Common myeloid progenitor, CD34-positive (primary cell): ENCODE measurements around the gene ARHGAP20.

Source experiments
- CTCF ChIA-PET: fragments of 350-600 bp; sonication (Branson Sonifier 250); formaldehyde crosslinking; loops from one replicate; lab custom pipeline; 2021; ENCODE audit warnings: antibody characterized with exemption; lab: Charles Lee
- POLR2A ChIA-PET: fragments of 350-600 bp; sonication (Branson Sonifier 250); formaldehyde crosslinking; loops from one replicate; lab custom pipeline; 2021; ENCODE audit warnings: antibody characterized with exemption; lab: Charles Lee
- DNase-seq, 3 donors: peaks; one replicate each; pipeline versions ENCODE4 v3.0.0 to v3.0.0-alpha.2; 2013
- H3K27ac ChIP-seq, 2 experiments: 1 replicate in 1 of 2; 2 replicates in 1 of 2; pipeline ENCODE4 v1.7.0; 2013; ENCODE audit warnings: inconsistent platforms in 2 of 2, low read length in 2 of 2, mild to moderate bottlenecking in 2 of 2, low read depth in 1 of 2, moderate library complexity in 1 of 2; ENCODE audit not compliant: severe bottlenecking in 2 of 2, insufficient read depth in 1 of 2, poor library complexity in 1 of 2
- H3K27me3 ChIP-seq, 5 experiments: replicated peaks in 2 of 5; 1 replicate in 3 of 5; 2 replicates in 2 of 5; pipeline versions ENCODE4 v1.6.1 to v1.7.0; 2013; ENCODE audit warnings: low read length in 4 of 5, mild to moderate bottlenecking in 2 of 5, moderate library complexity in 2 of 5, inconsistent platforms in 1 of 5; ENCODE audit not compliant: insufficient read depth in 5 of 5, control insufficient read depth in 4 of 5
- H3K36me3 ChIP-seq, 4 experiments: 1 replicate in 2 of 4; 2 replicates in 2 of 4; pipeline versions ENCODE4 v1.6.1 to v1.7.0; 2013; ENCODE audit warnings: low read length in 3 of 4, control low read depth in 1 of 4, mild to moderate bottlenecking in 1 of 4; ENCODE audit not compliant: control insufficient read depth in 4 of 4, insufficient read depth in 4 of 4
- H3K4me1 ChIP-seq, 4 experiments: 1 replicate in 3 of 4; 2 replicates in 1 of 4; pipeline versions ENCODE4 v1.6.1 to v1.7.1; 2013; ENCODE audit warnings: low read length in 3 of 4, mild to moderate bottlenecking in 3 of 4, control low read depth in 1 of 4, inconsistent platforms in 1 of 4, moderate library complexity in 1 of 4; ENCODE audit not compliant: control insufficient read depth in 4 of 4, insufficient read depth in 4 of 4; ENCODE audit errors: control extremely low read depth in 1 of 4
- H3K4me3 ChIP-seq, 7 experiments: 1 replicate in 4 of 7; 2 replicates in 3 of 7; pipeline versions ENCODE4 v1.5.1 to v1.7.0; 2013; ENCODE audit warnings: mild to moderate bottlenecking in 7 of 7, low read length in 6 of 7, moderate library complexity in 6 of 7, inconsistent platforms in 2 of 7, low read depth in 2 of 7, control low read depth in 1 of 7; ENCODE audit not compliant: insufficient read depth in 4 of 7, control insufficient read depth in 1 of 7; ENCODE audit errors: extremely low read depth in 1 of 7
- H3K9me3 ChIP-seq, 5 experiments: 1 replicate in 4 of 5; 2 replicates in 1 of 5; pipeline versions ENCODE4 v1.6.1 to v1.7.1; 2013; ENCODE audit warnings: low read length in 4 of 5, mild to moderate bottlenecking in 2 of 5, inconsistent platforms in 1 of 5, low read depth in 1 of 5, moderate library complexity in 1 of 5; ENCODE audit not compliant: control insufficient read depth in 4 of 5, insufficient read depth in 2 of 5; ENCODE audit errors: control extremely low read depth in 1 of 5
- WGBS: methylation state at CpG from one replicate; pipeline ENCODE4 v1.1.5; 2013; ENCODE audit not compliant: insufficient coverage; 5-methylcytosine and 5-hydroxymethylcytosine counted together

ARHGAP20 gene

DNA sequence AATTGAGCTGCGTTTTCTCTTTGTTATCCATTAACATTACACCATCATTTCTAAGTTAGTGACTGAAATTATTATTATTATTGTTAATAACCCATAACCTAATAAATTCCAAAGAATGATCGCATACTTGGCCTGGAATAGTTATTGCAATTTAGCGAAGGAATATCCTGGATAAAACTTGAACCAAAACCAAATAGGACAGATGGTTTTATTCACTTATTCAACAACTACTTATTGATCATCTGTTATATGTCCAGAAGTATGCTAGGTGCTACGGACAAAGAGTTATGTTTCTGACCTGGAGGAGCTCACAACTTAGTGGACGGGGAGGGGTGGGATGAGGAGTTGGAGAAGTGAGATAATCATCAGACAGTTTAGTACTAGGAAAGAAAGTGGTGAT is 44.8 kb upstream of the ARHGAP20 start:
- H3K4me3 ChIP-seq = no peak overlapping the region
- no peak for DNase-seq
- H3K4me1 ChIP-seq = peaks cover 0 to 10% (median 3%) of the 10 kb centered on the region in 4 experiments
- WGBS = 85% methylated on average over 3 of the region's 5 CpGs
- no peak overlapping the region for H3K27ac ChIP-seq
- ChIA-PET POLR2A (no interaction called here), CTCF (no interaction called here)
- no peaks in the 10 kb centered on the region for H3K27me3 ChIP-seq
- H3K9me3 ChIP-seq = peaks cover 0 to 10% (median 3%) of the 10 kb centered on the region in 5 experiments
- H3K36me3 ChIP-seq = no peaks in the 10 kb centered on the region

DNA sequence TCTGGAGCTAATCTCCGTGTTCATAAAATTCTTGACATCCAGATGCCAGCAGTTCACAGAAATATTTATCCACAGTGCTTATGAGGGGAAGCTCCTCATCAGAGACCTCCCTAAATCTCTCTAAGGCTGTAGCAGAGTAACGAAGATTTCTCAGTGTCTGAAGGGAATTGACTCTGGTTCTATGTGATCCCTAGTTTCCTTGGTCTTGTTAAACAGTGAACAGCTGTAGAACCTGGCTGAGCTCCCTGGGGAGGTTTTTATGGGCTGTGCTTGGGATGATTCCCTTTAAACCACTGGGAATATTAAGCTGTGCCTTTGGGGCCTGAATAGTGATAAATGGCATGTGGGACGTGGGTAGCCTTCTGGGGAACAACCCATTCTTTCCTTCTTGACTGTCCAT is 43.7 kb upstream of the ARHGAP20 start:
- no peaks in the 10 kb centered on the region for H3K27me3 ChIP-seq
- H3K27ac ChIP-seq = no peak overlapping the region
- no CpG with 5 or more reads among the region's 3 CpGs for WGBS
- no peak overlapping the region for H3K4me3 ChIP-seq
- no peak for DNase-seq
- peaks cover 0 to 17% (median 3%) of the 10 kb centered on the region in 5 experiments for H3K9me3 ChIP-seq
- H3K36me3 ChIP-seq = no peaks in the 10 kb centered on the region
- peaks cover 0 to 10% (median 3%) of the 10 kb centered on the region in 4 experiments for H3K4me1 ChIP-seq
- ChIA-PET POLR2A (no interaction called here), CTCF (no interaction called here)

DNA sequence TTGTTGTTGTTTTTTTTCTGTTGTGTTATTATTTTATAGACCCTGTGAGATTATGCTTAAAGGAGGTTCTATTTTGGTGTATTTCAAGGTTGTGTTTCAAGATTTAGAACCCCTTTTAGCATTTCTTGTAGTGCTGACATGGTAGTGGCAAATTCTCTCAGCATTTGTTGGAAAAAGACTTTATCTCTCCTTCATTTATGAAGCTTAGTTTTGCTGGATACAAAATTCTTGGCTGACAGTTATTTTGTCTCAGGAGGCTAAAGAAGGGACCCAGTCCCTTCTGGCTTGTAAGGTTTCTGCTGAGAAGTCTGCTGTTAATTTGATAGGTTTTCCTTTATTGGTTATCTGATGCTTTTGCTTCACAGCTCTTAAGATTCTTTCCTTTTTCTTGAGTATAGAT is 40.7 kb upstream of the ARHGAP20 start:
- Histone ChIP-seq H3K27ac (no peak overlapping the region), H3K27me3 (no peaks in the 10 kb centered on the region), H3K4me1 (no peaks in the 10 kb centered on the region), H3K9me3 (peaks cover 0 to 22% (median 3%) of the 10 kb centered on the region in 5 experiments), H3K36me3 (no peaks in the 10 kb centered on the region), H3K4me3 (no peak overlapping the region)
- CTCF ChIA-PET = no interaction called here
- POLR2A ChIA-PET = no interaction called here
- peak in 1 of 3 donors; percentile 27 for DNase-seq

DNA sequence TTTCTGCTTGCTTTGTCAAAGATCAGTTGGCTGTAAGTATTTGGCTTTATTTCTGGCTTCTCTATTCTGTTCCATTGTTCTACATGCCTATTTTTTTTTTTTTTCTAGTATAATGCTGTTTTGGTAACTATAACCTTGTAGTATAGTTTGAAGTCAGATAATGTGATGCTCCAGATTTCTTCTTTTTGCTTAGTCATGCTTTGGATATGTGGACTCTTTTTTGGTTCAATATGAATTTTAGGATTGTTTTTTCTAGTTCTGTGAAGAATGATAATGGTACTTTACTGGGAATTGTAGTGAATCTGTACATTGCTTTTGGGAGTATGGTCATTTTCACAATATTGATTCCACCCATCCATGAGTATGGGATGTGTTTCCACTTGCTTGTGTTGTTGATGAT is 37.9 kb upstream of the ARHGAP20 start:
- Histone ChIP-seq H3K4me1 (no peaks in the 10 kb centered on the region), H3K27ac (no peak overlapping the region), H3K4me3 (no peak overlapping the region), H3K9me3 (peaks cover 0 to 22% (median 3%) of the 10 kb centered on the region in 5 experiments), H3K27me3 (no peaks in the 10 kb centered on the region), H3K36me3 (no peaks in the 10 kb centered on the region)
- DNase-seq = no peak
- CTCF ChIA-PET = no interaction called here
- POLR2A ChIA-PET = no interaction called here

DNA sequence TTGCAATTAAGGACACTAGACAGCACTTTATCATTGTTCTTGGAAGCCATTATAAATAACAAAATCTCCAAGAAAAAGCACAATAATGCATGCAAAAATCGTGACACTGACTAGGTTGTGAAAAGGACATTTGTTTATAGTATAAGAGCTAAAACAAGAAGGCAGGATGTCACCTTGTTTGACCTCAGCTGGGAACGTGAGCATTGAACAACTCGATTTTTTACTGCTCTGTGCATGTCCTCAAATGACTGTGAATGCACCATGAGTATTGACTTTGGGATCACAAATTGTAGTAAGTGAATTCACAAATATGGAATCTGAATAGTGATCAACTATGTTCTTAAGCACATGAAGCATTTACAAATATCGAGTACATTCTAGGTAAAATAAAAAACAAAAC is 35.3 kb upstream of the ARHGAP20 start:
- no peak overlapping the region for H3K4me3 ChIP-seq
- ChIA-PET POLR2A (no interaction called here), CTCF (interaction anchor here (1.1 kb wide), 1 partner anchor 9 kb away, joined by 3 read pairs; no protein-coding TSS in a partner anchor)
- peaks cover 0 to 15% (median 0%) of the 10 kb centered on the region in 5 experiments for H3K9me3 ChIP-seq
- H3K27me3 ChIP-seq = no peaks in the 10 kb centered on the region
- no peaks in the 10 kb centered on the region for H3K4me1 ChIP-seq
- no peak for DNase-seq
- WGBS = 84% methylated on average over 3 of the region's 4 CpGs
- no peaks in the 10 kb centered on the region for H3K36me3 ChIP-seq
- H3K27ac ChIP-seq = no peak overlapping the region

DNA sequence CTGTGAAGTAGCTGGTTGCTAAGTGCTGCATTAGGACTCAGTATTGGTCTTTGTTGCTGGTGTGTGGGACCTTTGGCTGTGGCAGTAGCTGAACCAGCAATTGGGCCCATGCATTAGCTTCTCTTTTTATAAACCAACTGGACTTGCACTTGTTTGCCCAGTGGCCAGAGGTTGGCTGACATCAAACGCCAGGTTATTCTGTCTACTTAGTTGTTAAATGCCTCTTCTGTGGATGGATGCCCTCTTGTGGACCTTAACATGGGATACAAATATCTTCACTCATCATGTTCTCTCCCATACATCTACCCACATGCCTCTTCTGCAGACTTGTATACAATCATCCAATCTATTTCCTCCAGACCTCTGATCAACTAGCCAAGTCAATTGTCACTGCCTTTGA is 26.4 kb upstream of the ARHGAP20 start:
- Histone ChIP-seq H3K36me3 (no peaks in the 10 kb centered on the region), H3K4me3 (no peak overlapping the region), H3K4me1 (no peaks in the 10 kb centered on the region), H3K27me3 (no peaks in the 10 kb centered on the region), H3K9me3 (peaks cover 0 to 6% (median 0%) of the 10 kb centered on the region in 5 experiments), H3K27ac (no peak overlapping the region)
- DNase-seq = no peak
- 100% methylated on average over 1 of the region's 1 CpG for WGBS
- ChIA-PET CTCF (interaction anchor here (0.6 to 1.2 kb wide), 2 partner anchors 8 to 536 kb away, joined by 3 read pairs; no protein-coding TSS in a partner anchor), POLR2A (no interaction called here)

DNA sequence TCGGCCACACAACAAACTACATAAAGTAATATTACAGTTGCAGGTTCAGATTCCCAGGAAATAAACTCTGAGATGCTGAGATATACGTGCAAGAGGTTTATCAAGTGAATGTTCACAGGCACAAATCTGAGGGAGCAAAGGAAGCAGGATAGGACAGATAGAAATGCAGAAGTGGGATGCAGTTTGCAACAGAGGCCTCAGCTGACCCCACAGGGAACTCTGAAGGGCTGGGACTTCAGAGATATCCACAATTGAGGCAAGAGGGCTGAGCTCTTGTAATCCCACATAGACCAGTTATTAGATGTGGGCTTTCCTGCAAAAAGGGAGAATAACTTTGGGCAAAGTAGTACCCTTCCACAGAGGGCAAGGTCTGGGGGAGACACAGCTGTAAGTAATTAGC is 25.4 kb upstream of the ARHGAP20 start:
- ChIA-PET POLR2A (no interaction called here), CTCF (no interaction called here)
- no peak overlapping the region for H3K27ac ChIP-seq
- H3K9me3 ChIP-seq = peaks cover 0 to 6% (median 0%) of the 10 kb centered on the region in 5 experiments
- H3K4me3 ChIP-seq = no peak overlapping the region
- no peaks in the 10 kb centered on the region for H3K36me3 ChIP-seq
- DNase-seq = no peak
- WGBS = 78% methylated on average over 1 of the region's 2 CpGs
- H3K4me1 ChIP-seq = no peaks in the 10 kb centered on the region
- no peaks in the 10 kb centered on the region for H3K27me3 ChIP-seq
